Natural killer cell (primary cell): ENCODE results near the gene FHIT. TPM values are rescaled to one million over a fixed set of nuclear protein-coding genes. Genes with fewer than 3 reads are reported as not detected.

Experiments used
- ATAC-seq, 3 donors: fragments of 150-1000 bp in 2 of 3; fragments of 200-7000 bp in 1 of 3; cut with Tn5 transposase; 1 replicate in 1 of 3; 2 replicates in 2 of 3; pipeline ENCODE4 v1.10.0; 2021; ENCODE audit warnings: mild to moderate bottlenecking in 2 of 3, moderate library complexity in 2 of 3
- DNase-seq, 2 donors: peaks; one replicate each; pipeline versions ENCODE4 v3.0.0 to v3.0.0-alpha.2; 2013 to 2021; ENCODE audit warnings: mixed read lengths in 1 of 2
- H3K27ac ChIP-seq: one replicate; pipeline ENCODE4 v1.5.1; 2013; ENCODE audit warnings: mild to moderate bottlenecking, low read length
- H3K27me3 ChIP-seq: one replicate; pipeline ENCODE4 v1.6.1; 2013; ENCODE audit warnings: low read length; ENCODE audit not compliant: control insufficient read depth, insufficient read depth
- H3K36me3 ChIP-seq: one replicate; pipeline ENCODE4 v1.6.1; 2013; ENCODE audit warnings: low read length; ENCODE audit not compliant: control insufficient read depth, insufficient read depth
- H3K4me1 ChIP-seq: one replicate; pipeline ENCODE4 v1.6.1; 2013; ENCODE audit warnings: low read length; ENCODE audit not compliant: control insufficient read depth, insufficient read depth
- H3K4me3 ChIP-seq: one replicate; pipeline ENCODE4 v1.5.1; 2013; ENCODE audit warnings: low read length
- H3K9me3 ChIP-seq: one replicate; pipeline ENCODE4 v1.6.1; 2013; ENCODE audit warnings: low read length; ENCODE audit not compliant: control insufficient read depth, insufficient read depth
- H3K27ac Mint-ChIP-seq, 2 donors: one replicate each; pipeline ENCODE4 v1.8.0; 2022; ENCODE audit warnings: mild to moderate bottlenecking in 2 of 2, mixed read lengths in 2 of 2, moderate library complexity in 1 of 2
- H3K27me3 Mint-ChIP-seq, 2 donors: one replicate each; pipeline ENCODE4 v1.8.0; 2022; ENCODE audit warnings: low read depth in 2 of 2, mixed read lengths in 2 of 2
- H3K36me3 Mint-ChIP-seq: one replicate; pipeline ENCODE4 v1.8.0; 2022; ENCODE audit warnings: mixed read lengths
- H3K4me1 Mint-ChIP-seq, 2 donors: one replicate each; pipeline ENCODE4 v1.8.0; 2022; ENCODE audit warnings: mixed read lengths in 2 of 2
- H3K4me3 Mint-ChIP-seq: one replicate; pipeline ENCODE4 v1.8.0; 2022; ENCODE audit warnings: mild to moderate bottlenecking, moderate library complexity, mixed read lengths
- H3K9me3 Mint-ChIP-seq, 2 donors: one replicate each; pipeline ENCODE4 v1.8.0; 2022; ENCODE audit warnings: mixed read lengths in 2 of 2
- WGBS: methylation state at CpG from one replicate; pipeline ENCODE4 v1.1.7; 2013; ENCODE audit warnings: missing lambda C conversion rate; ENCODE audit not compliant: insufficient coverage; 5-methylcytosine and 5-hydroxymethylcytosine counted together
- intact Hi-C: fragments of 100-400 bp; cut with micrococcal nuclease; formaldehyde crosslinking; loops from one replicate; pipeline ENCODE4 v1.14.2; 2022
- total RNA-seq, 4 donors: library from RNA; stranded (reverse); fragments of 120-200 nt in 1 of 4; gene quantifications; one replicate each; pipeline versions ENCODE4 v1.2.3 to v1.2.4, GENCODE V29; 2013 to 2022
- TF ChIP-seq, protein P1 (sequence below): fragments of 200-600 bp; IDR thresholded peaks from one replicate; pipeline ENCODE4 v1.8.0; 2022; ENCODE audit warnings: antibody characterized with exemption

FHIT gene
- total RNA-seq, 3 donors from 2014 or later (not counting 1 experiment from before 2014, with no cell fraction given), result 2.7 to 6.1 (median 3.3) TPM

DNA sequence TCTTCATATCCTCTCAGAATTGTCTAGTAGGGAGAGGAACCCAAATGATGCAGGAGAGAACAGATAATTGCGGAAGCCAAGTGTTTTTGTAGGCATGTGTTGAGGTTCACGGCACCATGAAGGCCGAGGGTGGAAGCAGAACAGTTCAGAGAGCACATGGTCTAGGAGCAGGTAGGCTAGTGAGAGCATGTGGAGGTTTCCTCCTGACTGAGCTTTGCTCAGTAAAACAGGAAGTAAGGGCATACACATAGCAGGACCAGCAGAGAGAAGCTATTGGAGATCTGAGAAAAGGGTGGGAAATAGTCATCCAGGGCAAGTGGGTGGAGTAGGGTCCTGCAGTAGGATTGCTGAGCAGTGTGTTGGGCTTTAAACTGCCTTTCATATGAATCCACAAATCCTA is 491.1 kb downstream of the FHIT start:
- no peak overlapping the region for H3K4me3 Mint-ChIP-seq
- Histone ChIP-seq H3K4me1 (no peaks in the 10 kb centered on the region), H3K4me3 (no peak overlapping the region), H3K27ac (no peak overlapping the region), H3K27me3 (no peaks in the 10 kb centered on the region), H3K36me3 (no peaks in the 10 kb centered on the region), H3K9me3 (no peaks in the 10 kb centered on the region)
- intact Hi-C loops, result no loop called here
- ATAC-seq (no peak), DNase-seq (no peak)
- TF ChIP-seq, protein P1, sequence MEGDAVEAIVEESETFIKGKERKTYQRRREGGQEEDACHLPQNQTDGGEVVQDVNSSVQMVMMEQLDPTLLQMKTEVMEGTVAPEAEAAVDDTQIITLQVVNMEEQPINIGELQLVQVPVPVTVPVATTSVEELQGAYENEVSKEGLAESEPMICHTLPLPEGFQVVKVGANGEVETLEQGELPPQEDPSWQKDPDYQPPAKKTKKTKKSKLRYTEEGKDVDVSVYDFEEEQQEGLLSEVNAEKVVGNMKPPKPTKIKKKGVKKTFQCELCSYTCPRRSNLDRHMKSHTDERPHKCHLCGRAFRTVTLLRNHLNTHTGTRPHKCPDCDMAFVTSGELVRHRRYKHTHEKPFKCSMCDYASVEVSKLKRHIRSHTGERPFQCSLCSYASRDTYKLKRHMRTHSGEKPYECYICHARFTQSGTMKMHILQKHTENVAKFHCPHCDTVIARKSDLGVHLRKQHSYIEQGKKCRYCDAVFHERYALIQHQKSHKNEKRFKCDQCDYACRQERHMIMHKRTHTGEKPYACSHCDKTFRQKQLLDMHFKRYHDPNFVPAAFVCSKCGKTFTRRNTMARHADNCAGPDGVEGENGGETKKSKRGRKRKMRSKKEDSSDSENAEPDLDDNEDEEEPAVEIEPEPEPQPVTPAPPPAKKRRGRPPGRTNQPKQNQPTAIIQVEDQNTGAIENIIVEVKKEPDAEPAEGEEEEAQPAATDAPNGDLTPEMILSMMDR, result no peak
- WGBS, result 86% methylated on average over 3 of the region's 3 CpGs
- H3K27ac Mint-ChIP-seq, result no peak overlapping the region
- no peaks in the 10 kb centered on the region for H3K27me3 Mint-ChIP-seq
- H3K36me3 Mint-ChIP-seq, result no peaks in the 10 kb centered on the region
- peaks cover 14 to 15% of the 10 kb centered on the region in 2 donors for H3K4me1 Mint-ChIP-seq
- H3K9me3 Mint-ChIP-seq, result peaks cover 2 to 7% of the 10 kb centered on the region in 2 donors

DNA sequence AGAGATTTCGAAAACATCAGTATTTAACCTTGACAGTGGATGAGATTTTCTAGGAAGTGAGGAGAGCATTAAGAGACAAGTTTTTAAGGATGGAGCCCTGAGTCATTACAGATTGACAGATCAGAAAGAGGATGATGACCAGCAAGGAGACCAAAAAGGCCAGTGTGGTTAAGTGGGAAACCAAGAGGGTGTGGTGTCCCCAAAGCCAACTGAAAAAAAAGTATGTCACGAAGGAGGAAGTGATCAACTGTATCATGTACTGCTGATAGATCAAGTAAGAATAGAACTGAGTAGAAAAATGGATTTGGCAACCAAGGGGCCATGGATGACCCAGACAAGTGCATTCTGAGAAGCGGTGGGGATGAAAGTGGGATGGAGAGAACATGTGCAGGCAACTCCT is 491.8 kb downstream of the FHIT start:
- intact Hi-C loops, result no loop called here
- no peaks in the 10 kb centered on the region for H3K9me3 ChIP-seq
- H3K36me3 Mint-ChIP-seq, result no peaks in the 10 kb centered on the region
- DNase-seq (no peak), ATAC-seq (peak in 1 of 3 donors; percentile 27)
- H3K4me1 Mint-ChIP-seq, result peaks cover 14 to 15% of the 10 kb centered on the region in 2 donors
- TF ChIP-seq, protein P1, result no peak
- no peak overlapping the region for H3K27ac ChIP-seq
- H3K4me1 ChIP-seq, result no peaks in the 10 kb centered on the region
- H3K4me3 Mint-ChIP-seq, result no peak overlapping the region
- no peak overlapping the region for H3K27ac Mint-ChIP-seq
- H3K27me3 Mint-ChIP-seq, result no peaks in the 10 kb centered on the region
- H3K9me3 Mint-ChIP-seq, result peaks cover 2 to 7% of the 10 kb centered on the region in 2 donors
- H3K27me3 ChIP-seq, result no peaks in the 10 kb centered on the region
- H3K4me3 ChIP-seq, result no peak overlapping the region
- no peaks in the 10 kb centered on the region for H3K36me3 ChIP-seq
- 66% methylated on average over 3 of the region's 3 CpGs for WGBS

DNA sequence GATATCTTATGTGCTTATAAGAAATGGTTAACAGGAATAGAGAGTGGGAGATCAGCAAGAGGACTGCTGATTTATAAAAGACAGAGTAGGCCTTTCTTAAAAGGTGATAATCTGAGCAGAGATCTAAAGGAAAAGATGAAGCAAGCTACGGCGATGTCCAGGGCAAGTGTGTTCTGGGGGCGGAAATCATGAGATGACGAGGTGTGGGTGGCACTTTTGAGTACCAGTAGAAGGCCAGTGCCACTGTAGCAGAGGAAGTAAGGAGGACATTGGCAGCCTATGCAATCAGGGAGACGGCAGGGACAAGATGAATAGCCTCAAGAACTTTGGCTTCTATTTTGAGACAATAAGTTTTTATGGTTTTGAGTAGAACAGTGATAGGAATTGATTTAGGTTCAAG is 492.4 kb downstream of the FHIT start:
- Mint-ChIP-seq H3K4me3 (no peak overlapping the region), H3K4me1 (peaks cover 14 to 15% of the 10 kb centered on the region in 2 donors), H3K36me3 (no peaks in the 10 kb centered on the region), H3K9me3 (peaks cover 2 to 7% of the 10 kb centered on the region in 2 donors), H3K27ac (no peak overlapping the region), H3K27me3 (no peaks in the 10 kb centered on the region)
- Histone ChIP-seq H3K36me3 (no peaks in the 10 kb centered on the region), H3K4me3 (no peak overlapping the region), H3K4me1 (no peaks in the 10 kb centered on the region), H3K9me3 (no peaks in the 10 kb centered on the region), H3K27me3 (no peaks in the 10 kb centered on the region), H3K27ac (no peak overlapping the region)
- intact Hi-C loops, result no loop called here
- 85% methylated on average over 5 of the region's 5 CpGs for WGBS
- ATAC-seq (no peak), DNase-seq (no peak)
- TF ChIP-seq, protein P1, result no peak

DNA sequence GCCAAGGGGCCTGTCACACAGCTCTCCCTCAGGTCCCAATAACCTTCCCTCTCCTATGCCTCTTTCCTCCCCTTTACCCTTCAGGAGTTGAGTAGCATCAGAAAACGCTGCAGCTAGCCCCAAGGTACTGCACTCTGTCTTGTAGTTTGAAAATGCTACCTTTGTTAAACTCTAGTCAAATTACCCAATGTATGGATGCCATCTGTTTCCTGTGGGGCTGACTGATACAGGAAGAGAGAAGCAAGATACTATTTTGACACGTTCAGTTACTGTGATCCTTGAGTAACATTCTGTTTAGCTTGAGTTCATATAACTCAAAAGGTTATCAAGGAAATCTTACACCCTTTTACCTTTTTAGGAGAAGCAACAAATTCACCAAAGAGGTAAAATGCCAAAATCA is 493.1 kb downstream of the FHIT start:
- DNase-seq, result no peak
- Mint-ChIP-seq H3K27ac (no peak overlapping the region), H3K27me3 (no peaks in the 10 kb centered on the region), H3K4me3 (no peak overlapping the region), H3K4me1 (peaks cover 14 to 15% of the 10 kb centered on the region in 2 donors), H3K9me3 (peaks cover 2 to 7% of the 10 kb centered on the region in 2 donors), H3K36me3 (no peaks in the 10 kb centered on the region)
- H3K27me3 ChIP-seq, result no peaks in the 10 kb centered on the region
- ATAC-seq, result no peak
- WGBS, result 8% methylated on average over 1 of the region's 2 CpGs
- H3K27ac ChIP-seq, result no peak overlapping the region
- no peak overlapping the region for H3K4me3 ChIP-seq
- intact Hi-C loops, result no loop called here
- no peaks in the 10 kb centered on the region for H3K9me3 ChIP-seq
- no peaks in the 10 kb centered on the region for H3K36me3 ChIP-seq
- no peaks in the 10 kb centered on the region for H3K4me1 ChIP-seq
- TF ChIP-seq, protein P1, result no peak
